CD4-positive, alpha-beta T cell treated with Interleukin-1 beta for 1 hour (primary cell): ENCODE results near the gene MRM2.
"Not testable (repeated sequence)": the region's sequence is repeated elsewhere in the genome, so short reads cannot be mapped to it uniquely, and the experiment has no call there.

ENCODE experiments used
- DNase-seq, 2 donors: peaks; one replicate each; pipeline ENCODE4 v3.0.0-alpha.2; 2020 to 2022

The MRM2 gene

DNA sequence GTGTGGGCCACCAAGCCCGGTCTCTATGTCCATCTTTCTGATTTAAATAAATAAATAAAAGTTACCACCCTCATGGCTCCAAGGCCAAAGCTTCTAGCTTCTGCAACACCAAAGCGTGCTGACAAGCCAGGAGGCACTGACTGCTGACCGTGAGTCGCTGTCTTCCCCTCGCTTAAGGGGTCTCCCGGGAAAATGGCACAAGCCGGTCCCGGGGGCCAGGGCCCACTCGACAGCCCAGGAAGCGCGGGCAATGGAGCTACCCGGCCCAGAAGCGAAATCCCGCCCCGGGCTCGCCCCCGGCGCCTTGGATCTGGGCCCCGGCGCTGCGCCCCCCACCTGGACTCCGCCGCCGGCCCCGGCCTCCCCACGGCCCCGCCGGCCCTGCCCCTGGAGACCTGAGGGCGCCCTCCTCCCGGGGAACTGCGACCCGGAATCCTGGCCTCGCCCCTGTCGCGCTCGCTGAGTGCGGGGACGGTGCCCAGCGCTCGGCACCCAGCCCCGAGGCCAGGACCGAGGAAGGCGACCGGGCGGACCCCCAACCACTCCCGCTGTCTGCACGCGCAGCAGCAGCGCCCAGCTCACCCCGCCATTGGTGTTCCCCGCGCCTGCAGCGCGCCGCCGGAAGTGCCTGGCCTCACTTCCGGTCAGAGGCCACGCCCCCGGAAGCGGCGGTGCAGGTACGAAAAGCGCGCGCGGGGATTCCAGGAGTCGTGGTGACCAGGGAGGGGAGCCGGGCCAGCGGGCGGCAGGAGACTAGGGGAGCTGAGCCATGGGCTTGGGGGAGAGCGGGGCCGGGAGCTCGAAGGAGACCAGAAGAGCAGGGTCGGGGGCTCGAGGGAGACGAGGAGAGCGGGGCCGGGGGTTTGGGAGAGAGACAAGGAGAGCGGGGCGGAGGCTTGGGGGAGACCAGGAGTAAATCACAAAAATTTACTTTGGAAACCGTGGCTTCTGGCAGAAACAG is at the start of gene MRM2, which contains the start of gene NUDT1:
Gene MRM2, minus strand, starts transcription at position 626 of the 961 bp plus-strand sequence. Its CDS starts 36 bp downstream, at position 590.
Gene NUDT1, plus strand, starts transcription at position 647 of the 961 bp plus-strand sequence. CDS start 2,349 bp downstream, outside the sequence.
- DNase-seq = peak; percentile 71 to 74

DNA sequence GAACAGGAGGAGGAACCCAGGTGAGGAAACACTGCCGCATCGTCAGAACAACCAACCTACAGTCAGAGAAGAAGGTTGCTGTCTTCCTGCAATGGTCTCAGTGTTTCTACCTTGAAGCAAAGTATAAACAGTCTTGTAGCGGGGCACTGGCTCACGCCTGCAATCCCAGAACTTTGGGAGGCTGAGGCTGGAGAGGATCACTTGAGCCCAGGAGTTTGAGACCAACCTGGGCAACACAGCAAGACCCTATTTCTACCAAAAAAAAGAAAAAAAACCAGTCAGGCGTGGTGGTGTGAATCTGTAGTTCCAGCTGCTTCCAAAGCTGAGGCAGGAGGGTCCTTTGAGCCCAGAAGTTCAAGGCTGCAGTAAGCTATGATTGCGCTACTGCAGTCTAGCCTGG is 48.9 kb upstream of the MRM2 start:
- no peak for DNase-seq

DNA sequence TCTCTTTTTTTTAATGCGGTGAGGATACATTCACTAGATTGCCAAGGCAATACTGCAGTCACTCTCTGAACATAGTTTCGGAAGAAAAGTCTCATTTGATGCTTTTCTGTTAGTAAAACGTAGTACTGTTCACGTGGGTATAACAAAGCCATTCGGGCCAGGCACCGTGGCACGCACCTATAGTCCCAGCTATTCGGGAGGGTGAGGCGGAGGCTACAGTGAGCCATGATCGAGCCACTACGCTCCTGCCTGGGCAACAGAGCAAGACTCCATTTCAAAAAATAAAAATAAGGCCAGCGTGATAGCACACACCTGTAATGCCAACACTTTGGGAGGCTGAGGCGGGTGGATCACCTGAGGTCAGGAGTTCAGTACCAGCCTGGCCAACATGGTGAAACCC is 47.6 kb upstream of the MRM2 start:
- DNase-seq = no peak

DNA sequence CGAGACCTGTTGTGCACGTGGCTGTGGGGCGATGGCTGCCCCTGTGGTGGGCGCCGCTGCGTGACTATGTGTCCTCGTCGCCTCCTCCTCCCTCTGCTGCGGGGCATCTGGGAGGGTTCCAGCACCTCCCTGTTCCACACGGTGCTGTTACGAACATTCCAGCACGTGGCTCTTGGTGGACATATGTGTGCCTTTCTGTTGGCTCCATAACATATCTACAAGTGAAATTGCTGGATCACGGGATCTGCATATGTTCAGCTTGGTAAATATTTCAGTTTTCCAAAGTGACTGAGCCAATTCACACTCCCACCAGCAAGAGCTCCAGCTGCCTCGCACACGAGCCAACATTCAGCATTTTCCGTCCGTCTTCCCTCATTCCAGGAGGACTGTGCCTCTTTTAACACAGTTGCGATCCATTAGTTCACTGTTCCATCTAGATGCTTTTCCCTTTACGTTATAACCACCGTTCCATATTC is 47.1 kb upstream of the MRM2 start:
- DNase-seq = no peak

DNA sequence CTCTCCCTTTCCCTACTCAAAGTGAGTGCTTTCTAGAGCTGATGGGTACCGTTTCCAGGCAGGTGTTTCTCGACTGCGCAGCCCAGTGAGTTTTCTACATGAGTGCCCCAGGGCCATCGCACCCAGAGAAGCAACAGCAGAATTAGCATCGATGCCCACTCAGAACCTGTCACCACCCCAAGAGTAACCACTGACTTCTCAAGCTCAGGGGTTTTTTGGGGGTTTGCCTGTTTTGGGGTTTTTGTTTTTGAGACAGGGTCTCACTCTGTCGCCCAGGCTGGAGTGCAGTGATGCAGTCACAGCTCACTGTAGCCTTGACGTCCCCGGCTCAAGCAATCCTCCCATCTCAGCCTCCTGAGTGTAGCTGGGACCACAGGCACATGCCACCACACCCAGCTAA is 46.5 kb upstream of the MRM2 start:
- peak in 1 of 2 donors; percentile 26 for DNase-seq

DNA sequence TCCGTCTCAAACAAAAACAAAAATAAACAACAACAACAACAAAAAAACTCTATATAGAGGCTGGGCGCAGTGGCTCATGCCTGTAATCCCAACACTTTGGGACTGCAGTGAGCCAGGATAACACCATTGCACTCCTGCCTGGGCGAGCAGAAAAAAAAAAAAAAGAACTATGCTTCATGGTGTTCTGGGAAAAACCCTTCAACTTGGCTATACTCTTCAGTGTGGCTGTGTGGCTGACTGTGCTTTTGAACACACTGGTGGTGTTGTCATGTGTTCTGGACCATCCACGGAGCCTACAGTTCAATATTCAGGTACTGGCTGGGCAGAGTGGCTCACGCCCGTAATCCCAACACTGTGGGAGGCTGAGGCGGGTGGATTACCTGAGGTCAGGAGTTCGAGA is 45.7 kb upstream of the MRM2 start:
- no peak for DNase-seq

DNA sequence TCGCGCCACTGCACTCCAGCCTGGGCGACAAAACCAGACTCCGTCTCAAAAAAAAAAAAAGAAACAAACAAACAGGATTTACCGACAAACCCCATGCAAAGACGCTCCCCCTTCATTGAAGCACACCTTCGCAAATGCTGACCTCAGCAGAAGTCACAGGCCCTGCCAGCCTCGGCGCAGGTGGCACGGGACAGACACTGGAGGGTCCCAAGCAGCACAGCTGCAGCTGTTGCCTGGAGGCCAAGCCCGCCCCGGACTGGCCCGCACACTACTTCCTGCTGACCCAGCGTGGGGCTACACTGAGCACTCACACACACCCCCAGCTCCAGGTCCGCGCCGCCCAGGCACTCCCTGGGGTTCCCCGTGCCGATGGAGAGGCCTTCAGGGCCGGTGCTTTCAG is 41.1 kb upstream of the MRM2 start:
- DNase-seq = no peak

DNA sequence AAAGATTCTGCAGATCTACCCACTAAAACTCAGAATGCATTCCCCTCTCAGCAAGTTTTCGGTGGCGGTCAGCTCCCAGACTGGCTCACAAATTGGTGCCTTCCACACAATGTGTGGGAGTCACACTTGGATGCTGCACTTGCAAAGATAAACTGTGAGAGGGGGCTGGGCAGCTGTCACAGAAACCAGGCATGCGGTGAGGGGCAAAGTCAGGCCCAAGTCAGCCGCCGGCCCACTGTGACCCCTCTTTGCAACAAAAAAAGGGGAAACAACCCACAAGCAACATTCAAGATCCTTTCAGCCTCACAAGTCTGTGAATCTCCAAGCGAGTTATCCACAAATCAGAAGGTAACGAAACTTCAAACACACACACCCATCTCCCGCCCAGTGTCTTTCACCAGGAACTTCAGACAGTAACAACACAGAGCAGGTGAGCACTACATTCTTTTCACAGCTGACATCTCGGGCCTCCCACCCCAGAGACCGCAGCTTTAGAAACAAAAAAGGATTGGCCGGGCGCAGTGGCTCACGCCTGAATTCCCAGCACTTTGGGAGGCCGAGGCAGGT is 40.3 kb upstream of the MRM2 start:
- no peak for DNase-seq

DNA sequence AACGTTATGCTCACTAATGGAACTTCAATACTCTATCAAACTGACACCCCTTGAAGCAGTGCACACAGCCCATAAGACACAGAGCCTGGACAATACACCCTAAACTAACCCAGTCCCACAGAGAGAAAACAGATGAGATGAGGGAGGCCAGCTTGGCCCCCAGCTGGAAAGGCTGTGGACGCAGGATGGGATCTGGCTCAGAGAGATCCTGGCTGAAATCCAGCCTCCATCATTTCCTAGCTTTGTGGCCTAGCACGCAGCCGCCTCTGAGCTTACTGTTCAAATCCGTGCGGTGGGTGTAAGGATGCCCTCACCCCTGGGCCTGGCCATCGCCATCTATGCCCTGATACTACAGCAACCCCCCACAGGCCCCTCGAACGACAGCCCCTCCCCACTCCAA is 39.5 kb upstream of the MRM2 start:
- DNase-seq = no peak

DNA sequence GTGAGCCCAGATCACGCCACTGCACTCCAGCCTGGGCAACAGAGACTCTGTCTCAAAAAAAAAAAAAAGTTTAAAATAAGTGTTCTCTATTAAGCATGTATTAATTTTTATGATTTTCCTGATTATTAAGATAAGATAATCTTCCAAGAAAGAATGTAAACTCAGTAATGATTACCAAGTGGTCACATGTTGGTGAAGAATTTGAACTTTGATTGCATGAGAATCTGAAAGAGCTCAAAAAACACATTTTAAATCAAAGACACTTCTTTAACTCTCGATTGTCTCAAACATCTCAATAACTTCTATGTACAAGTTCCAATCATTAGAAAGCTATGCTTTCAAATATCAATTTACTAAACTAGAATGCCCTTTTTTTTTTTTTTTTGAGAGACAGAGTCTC is 38.4 kb upstream of the MRM2 start:
- no peak for DNase-seq

DNA sequence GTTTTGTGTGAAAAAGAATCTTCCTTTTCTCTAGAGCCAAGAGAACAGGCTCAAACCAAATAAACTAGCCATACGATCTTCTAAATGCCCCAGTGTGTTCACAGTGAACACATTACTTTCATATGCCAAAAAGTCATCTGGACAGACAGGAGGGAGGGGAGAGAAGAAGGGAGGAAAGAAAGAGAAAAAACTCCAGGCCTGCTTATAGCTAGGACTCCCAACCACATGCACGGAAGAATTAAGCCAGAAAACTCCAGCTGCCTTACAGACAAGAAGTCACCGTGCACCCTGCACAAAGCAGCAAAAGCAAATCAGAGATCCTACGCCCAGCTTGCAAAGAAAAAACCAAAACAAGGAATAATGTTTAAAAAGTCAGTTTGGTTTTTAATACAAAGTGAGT is 37.9 kb upstream of the MRM2 start:
- DNase-seq = no peak

DNA sequence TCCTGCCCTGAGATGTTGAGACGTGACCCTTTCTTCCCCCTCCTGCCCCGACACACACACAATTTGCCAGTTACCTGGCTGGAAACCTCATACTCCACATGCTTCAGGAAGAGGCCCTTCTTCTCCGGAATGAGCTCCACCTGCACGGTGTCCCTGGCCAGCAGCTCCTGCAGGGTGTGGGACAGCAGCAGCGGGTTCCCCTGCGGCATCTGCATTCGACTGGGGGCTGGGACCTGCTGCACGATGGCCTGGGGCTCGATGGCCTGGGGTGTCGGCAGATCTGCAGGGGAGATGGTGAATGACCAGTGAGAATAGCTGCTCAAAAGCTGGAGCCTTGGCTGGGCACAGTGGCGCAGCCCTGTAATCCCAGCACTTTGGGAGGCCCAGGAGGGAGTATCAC is 36.0 kb upstream of the MRM2 start:
- DNase-seq = no peak

DNA sequence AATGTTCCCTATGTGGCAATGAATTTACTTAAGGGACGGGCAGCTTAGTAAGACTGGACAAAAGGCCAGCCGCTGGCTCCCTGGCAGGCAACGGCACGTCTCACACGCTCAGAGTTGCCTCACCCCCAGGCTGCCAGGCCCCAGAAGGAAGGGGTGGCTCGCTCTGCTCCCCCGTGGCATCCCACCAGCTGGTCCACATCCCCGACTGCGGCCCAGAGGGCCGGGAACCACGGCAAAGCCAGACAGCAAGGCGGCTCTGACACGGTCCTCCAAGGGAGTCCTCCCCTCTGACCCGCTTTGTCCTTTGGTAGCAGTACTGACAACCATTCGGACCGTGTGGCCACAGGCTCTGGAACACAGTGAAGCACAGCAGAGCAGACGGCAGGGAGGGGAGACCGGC is 34.1 kb upstream of the MRM2 start:
- no peak for DNase-seq

DNA sequence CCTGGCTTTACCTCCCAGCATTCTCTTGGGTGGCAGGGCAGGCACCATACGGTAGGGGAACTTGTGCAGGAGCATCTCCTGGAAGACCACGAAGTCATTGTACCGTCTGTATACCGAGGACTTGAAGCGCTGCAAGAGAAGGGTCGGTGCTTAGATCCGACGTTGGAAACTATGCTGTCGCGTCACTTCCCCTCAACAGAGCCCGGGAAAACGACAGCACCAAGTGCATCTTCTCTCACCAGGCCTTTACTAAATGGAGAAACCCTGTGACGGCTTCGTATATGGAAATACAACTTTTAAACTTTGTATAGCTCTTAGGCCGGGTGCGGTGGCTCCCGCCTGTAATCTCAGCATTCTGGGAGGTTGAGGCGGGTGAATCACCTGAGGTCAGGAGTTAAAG is 33.1 kb upstream of the MRM2 start:
- DNase-seq = no peak

DNA sequence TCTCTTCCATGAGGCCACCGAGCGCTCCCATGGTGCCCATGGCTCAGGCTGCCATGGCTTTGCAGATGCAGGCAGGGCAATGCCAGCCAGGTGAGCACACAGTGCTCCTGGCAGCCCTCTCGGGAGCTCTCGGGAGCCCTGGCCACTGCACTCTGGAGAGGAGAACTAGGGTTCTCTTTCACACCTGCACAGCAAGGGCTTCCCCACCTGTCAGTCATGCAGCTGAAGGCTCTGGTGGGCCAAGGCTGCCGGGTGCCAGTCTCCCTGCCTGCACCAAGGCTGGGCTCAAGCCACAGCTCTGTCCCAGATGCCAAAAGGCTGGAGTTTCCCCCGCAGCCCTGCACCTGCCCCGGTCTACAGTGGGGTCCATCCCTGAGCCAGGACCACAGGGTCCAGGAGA is 32.7 kb upstream of the MRM2 start:
- no peak for DNase-seq

DNA sequence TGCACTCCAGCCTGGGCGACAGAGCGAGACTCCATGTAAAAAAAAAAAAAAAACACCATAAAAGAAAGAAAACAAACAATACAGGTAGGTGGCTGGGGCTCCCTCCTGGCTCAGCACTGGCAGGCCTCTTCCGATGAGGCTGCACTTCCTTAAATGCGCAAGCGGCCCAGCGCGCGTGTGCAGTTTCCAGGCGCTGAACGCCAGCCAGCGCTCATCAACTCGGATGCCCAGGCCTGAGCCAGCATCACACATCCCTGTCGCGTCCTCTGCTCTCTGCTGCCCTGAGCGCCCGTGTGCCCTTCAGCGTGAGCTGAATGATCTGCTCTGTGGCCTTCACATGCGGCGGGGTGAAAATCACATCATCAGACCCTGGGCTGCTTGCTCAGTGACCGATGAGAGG is 31.9 kb upstream of the MRM2 start:
- no peak for DNase-seq

DNA sequence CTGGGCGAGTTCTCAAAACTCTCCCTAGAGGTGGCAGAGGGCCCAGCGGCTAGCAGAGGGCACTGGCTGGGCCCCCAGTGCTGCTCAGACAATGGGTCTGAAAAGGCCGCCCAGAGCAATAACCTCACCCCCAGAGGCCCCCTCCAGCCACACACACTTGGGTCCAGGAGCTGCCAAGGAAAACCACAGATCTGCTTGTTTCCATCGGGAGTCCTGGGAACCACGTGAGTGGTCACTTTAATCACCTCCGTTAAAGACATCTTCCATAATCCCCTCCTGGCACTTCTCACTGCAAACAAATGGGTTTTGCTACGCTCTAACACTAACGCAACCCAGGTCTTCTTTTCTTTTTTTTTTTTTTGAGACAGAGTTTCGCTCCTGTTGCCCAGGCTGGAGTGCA is 30.0 kb upstream of the MRM2 start:
- no peak for DNase-seq

DNA sequence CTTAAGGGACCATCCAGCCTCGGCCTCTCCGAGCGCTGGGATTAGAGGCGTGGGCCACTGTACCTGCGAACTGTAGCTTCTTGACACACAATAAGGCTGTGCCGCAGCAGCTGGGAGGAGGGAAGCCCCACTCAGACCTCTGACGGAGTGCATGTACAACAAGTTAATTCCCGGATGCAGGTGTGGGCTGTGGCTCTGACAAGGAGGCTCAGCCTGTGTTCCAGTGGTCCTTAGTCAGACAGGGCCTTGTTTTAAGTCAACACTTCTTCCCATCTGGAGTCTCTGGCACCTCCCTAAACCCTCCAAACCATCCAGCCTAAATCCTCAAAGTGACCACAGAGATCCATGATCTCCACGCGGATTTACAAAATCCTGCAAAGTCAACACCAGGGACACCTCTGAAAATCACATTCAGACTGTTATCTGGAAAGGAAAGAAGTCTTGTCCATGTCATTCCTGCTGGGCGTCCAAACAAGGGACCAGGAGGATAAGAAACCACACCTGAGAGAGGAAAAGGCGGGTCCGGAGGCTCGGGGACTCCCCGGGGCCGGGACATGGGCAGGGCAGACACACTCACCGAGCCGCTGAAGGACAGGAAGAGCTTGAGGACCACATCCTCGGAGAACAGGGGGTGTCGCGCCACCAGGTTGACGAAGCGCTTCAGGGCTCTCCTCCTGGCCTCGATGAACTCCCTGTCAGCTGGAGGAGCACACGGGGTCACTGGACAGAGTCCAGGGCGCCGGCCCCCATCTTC is 29.4 kb upstream of the MRM2 start:
- DNase-seq = no peak

DNA sequence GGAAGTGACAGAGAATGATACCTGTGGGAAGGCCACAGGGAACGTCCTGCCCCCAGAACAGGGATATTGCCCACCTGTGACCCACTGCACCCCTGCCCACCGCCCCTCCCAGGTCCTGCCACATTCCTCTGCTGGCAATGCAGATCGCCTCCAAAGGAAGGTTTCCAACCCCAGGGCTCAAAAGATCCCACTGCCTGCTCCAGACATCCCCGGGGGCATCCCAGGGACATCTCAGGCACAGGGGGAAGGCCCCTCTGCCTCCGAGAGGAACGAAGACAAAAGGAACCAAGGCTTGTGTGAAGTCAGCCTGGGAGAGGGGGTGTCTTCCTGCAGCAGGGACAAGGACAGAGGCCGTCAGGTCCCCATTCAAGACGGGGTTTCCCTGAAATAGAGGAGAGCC is 28.5 kb upstream of the MRM2 start:
- DNase-seq = no peak

DNA sequence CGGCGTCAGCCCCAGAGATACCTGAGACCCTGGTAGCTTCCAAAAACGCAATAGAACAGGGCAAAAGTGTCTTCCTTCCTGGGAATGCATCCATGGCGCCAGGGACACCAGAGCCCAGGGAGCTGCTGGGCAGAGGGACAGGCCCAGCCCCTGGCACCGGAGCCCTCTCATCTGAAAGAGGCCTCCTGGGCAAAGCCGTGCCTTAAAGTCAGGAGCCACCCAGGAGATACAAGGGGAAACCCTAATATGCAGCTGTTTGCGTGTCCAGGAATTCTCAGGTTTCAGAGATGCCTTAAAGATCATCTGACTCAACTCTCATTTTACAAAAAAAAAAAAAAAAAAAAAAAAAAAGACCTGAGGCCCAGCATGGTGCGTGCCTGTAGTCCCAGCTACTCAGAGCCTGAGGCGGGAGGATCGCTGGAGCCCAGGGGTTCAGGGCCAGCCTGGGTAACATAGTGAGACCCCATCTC is 28.0 kb upstream of the MRM2 start:
- no peak for DNase-seq

DNA sequence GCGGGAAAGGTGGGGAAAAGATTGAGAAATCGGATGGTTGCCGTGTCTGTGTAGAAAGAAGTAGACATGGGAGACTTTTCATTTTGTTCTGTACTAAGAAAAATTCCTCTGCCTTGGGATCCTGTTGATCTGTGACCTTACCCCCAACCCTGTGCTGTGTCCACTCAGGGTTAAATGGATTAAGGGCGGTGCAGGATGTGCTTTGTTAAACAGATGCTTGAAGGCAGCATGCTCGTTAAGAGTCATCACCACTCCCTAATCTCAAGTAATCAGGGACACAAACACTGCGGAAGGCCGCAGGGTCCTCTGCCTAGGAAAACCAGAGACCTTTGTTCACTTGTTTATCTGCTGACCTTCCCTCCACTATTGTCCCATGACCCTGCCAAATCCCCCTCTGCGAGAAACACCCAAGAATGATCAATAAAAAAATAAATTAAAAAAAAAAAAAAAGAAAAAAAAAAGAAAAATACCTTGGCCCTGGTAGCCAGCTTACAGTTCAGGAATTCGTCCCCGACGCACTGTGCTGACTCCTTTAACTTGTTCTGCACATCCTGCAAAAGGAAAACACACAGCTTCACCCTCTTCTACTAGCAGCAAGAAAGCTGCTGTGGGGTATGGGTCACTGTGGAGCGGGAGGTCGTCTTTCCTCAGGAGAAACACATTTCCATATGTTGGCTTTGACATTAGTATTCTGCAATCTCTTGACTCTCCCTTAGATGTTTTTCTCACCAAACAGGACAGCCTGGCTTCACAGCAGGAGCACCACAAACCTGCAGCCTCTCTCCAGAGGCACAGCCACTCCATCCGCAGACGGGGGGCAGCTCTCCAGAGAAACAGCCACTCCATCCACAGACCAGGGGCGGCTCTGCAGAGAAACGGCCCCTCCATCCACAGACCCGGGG is 27.3 kb upstream of the MRM2 start:
- not testable (repeated sequence) for DNase-seq

DNA sequence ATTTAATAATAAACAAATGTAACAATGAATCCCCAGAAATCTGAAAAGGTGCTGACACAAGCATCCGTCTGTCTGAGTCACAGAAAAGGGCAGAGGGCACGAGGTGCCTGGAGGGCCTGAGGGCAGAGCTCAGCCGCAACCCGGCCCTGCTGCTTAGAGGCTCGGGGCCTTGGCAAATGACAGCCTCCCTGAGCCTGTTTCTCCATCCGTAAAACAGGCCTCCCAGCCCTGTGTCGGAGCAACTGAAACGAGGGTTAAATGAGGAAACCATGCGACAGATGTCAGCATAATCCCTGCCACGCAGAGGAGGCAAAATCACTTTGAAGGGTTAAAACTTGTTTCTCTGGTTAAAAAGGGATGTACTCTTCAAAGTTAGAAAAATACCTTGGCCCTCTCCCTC is 24.9 kb upstream of the MRM2 start:
- no peak for DNase-seq
